Measurements from ENCODE around the gene TMEM248.

- TF ChIP-seq ESRRG (CRISPR knock-in tag; IDR thresholded peaks at IDR 0.05) (no peak), RARB (CRISPR knock-in tag; IDR thresholded peaks at IDR 0.05) (no peak), TCF4 (CRISPR knock-in tag; IDR thresholded peaks at IDR 0.05; ENCODE audit: borderline replicate concordance) (no peak), ZFP3 (CRISPR knock-in tag; IDR thresholded peaks at IDR 0.05) (no peak), PPARA (CRISPR knock-in tag; IDR thresholded peaks at IDR 0.05; ENCODE audit: borderline replicate concordance) (no peak), CSDC2 (CRISPR knock-in tag; IDR thresholded peaks at IDR 0.05) (no peak), GLIS3 (CRISPR knock-in tag; IDR thresholded peaks at IDR 0.05) (no peak), ARNTL (CRISPR knock-in tag; IDR thresholded peaks at IDR 0.05; ENCODE audit: borderline replicate concordance, low read depth) (no peak), TSHZ2 (CRISPR knock-in tag; IDR thresholded peaks at IDR 0.05) (no peak), ZFP30 (CRISPR knock-in tag; IDR thresholded peaks at IDR 0.05) (no peak)
- TF ChIP-seq, protein P1, sequence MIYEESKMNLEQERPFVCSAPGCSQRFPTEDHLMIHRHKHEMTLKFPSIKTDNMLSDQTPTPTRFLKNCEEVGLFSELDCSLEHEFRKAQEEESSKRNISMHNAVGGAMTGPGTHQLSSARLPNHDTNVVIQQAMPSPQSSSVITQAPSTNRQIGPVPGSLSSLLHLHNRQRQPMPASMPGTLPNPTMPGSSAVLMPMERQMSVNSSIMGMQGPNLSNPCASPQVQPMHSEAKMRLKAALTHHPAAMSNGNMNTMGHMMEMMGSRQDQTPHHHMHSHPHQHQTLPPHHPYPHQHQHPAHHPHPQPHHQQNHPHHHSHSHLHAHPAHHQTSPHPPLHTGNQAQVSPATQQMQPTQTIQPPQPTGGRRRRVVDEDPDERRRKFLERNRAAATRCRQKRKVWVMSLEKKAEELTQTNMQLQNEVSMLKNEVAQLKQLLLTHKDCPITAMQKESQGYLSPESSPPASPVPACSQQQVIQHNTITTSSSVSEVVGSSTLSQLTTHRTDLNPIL (CRISPR knock-in tag; IDR thresholded peaks at IDR 0.05; ENCODE audit: low read depth), result no peak
- TF ChIP-seq, protein P2, sequence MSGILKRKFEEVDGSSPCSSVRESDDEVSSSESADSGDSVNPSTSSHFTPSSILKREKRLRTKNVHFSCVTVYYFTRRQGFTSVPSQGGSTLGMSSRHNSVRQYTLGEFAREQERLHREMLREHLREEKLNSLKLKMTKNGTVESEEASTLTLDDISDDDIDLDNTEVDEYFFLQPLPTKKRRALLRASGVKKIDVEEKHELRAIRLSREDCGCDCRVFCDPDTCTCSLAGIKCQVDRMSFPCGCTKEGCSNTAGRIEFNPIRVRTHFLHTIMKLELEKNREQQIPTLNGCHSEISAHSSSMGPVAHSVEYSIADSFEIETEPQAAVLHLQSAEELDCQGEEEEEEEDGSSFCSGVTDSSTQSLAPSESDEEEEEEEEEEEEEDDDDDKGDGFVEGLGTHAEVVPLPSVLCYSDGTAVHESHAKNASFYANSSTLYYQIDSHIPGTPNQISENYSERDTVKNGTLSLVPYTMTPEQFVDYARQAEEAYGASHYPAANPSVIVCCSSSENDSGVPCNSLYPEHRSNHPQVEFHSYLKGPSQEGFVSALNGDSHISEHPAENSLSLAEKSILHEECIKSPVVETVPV (CRISPR knock-in tag; IDR thresholded peaks at IDR 0.05), result no peak
Observed at GRCh38 chr7:66958538-66959350, 37.7 kb downstream of the TMEM248 start.
